DMS153 treated with DMSO at 0.1 percent for 48 hours (cell line): ENCODE data around the gene PRRG3.

ENCODE experiments used
- DNase-seq: peaks from one replicate; lab custom pipeline; 2025; ENCODE audit not compliant: unreplicated experiment; lab: John Stamatoyannopoulos, UW

The PRRG3 gene

DNA sequence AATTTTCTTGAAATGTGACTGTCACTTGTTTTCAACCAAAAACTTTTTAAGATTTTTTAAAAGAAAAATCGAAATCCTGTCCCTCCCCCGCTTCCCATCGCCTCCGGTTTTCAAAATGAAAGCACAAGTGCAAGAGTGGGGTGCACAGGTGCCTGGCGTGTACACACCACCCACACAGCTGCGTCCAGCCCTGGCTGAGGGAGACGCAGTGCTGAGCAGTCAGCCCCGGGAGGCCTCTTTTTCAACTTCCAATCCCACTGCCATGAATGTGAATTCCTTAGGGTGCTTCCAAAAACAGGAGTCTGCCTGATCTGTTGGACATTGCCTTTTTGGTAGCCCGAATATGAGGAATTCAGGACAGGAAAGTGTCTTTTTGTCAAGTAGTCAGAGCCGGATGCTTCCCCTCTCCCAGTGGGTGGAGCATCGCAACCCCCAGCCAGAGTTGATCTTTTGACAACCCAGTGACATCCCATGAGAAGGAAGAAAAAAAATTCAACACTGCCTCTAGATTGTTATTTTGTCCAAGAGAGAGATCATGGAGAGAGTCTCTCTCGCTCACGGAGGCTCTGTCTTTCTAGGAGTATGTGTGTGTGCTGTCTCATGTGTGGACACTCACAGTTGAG is 8.9 kb downstream of the PRRG3 start:
- no peak for DNase-seq

DNA sequence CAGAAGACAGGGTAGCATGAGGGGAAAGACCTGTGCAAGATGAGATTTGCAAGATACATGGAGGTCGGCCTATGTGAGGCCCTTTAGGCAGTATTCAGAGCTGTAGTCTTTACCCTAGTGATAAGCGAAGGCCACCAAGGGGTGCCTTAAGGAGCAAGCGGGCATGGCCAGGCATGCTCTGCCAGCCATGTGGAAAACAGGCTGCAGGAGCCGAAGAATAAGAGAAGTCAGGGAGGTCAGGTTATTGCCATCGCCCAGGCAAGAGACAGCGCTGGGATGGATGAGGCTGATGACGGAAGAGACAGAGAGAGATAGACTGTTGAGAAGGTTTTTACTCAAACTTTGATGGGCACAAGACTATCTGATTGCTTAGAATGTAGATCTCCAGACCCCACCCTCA is 13.6 kb downstream of the PRRG3 start:
- DNase-seq = no peak

DNA sequence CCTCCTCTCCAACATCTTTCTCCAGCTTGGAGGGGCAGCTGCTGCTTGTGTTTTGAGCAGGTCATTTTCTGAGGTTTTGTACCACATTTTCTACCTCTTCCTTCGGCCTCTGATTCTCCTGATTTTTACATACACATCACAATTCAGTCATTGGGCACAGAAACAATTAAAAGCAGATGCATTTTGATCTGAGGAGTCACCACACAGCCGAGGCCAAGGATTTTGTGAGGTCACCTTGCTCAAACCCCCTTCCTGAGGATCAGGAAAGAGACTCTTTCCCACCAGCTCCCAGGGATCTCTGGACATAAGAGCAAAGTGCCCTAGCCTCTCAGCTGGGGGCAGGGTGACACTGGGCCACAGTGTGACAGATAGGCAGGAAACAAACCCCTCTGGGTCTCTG is 15.2 kb downstream of the PRRG3 start:
- DNase-seq = no peak

DNA sequence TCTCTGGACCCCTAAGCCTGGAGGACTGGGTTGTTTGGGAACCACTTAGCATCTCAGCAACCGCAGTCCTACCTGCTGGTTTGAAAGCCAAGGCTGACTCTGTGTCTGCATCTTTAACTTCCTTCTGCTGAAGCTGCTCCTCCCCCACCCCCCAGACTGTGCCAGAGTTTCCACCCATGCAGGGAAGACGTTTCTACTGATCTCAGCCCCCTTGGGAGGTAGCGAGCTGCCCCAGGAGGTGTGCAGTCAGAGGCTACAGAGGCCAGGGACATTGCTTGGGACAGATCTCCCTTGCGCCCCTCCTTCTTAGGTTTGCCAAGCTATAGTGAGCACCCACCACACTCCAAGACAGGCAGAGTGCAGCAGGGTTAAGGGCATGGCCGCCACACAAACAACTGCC is 15.9 kb downstream of the PRRG3 start:
- no peak for DNase-seq

DNA sequence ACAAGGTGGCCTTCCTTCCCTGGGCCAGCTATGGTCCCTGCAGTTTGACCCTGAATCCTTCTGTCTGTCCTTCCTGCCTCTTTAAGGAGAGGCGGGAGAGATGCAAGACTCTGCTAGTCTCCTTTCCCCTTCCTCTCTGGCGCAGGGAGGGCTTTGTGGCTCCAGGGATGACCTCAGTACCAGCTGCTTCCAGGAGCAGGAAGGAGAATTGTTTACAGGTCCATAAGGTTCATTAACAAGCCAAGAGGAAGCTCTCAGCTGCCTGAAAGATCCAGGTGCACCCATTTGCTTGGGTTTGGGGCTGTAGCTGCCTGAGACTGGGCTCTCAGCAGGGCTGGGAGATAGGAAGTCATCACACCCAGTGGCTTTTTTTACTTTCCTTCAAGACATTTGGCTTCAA is 16.5 kb downstream of the PRRG3 start:
- peak; percentile 51 for DNase-seq

DNA sequence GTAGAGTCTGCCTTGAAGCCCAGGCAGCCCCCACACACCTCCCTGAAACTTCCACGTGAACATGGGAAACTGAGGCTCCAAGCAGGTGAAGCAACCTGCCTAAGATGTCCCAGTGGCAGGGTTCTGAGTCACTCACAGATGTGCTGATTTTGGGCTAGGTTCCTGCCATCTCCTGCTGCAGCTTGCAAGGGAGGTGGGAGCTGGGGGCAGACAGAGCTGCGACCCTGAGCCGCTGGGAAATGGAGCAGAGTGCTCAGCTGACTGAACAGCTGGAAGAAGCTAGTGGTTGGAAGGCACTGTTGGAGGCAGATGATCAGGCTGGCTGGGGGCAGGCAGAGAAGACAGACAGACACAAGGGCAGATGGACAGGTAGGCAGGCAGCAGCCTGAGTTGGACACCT is 17.0 kb downstream of the PRRG3 start:
- DNase-seq = no peak

DNA sequence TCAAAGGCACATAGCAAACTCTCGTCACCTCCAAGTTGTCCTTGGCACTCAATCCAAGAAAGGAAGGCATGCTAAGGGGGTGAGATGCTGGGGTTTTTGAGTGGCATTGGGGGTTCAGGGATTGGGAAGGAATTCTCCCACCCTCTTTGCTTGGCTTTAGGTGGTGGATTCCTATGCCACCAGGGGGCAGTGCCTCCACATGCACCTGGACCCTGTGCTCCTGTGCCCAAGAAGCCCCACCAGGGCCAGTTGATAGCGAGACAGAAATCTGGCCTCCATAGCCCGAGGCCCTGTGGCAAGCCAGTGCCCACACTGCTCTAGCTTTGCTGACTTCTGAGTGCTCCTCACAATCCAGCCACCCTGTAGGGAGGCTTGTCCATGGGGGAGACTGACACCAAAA is 18.6 kb downstream of the PRRG3 start:
- DNase-seq = peak; percentile 13

DNA sequence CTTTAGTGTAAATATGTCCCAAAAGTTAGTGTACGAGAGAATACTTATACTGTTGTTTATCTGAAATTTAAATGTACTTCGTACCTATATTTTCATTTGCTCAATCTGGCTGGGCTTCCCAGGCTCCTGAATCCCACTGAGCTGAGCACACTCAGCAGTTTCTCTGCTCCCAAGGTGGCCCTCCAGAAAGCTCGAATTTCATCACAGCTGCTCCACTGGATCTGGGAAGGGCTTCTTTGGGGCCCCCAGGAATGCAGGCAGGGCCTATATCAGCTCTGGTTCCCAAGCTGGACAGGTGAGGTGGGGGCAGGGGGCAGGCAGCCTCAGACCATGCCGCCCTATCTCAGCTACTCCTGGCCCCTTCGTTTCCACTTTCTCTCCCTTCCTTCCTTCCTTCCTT is 19.1 kb downstream of the PRRG3 start:
- DNase-seq = no peak

DNA sequence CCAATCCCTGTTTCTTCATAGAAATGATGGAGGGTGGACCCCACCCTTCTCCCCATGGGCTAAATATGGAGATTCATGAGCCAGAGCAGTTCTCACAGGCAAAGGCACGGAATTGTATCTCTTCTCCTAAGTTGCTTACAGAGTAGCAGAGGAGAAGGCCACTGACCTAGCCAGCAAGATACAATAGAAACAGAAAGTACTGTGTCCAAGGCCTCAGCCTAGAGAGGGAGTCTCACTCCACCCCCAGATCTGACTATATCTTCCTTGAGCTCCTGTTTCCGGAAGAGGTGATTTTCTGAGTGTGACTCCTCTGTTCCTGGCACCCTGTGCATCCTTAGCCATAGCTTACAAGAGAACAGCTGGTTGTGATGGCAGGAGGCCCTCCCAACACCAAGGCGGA is 20.5 kb downstream of the PRRG3 start, which contains the start of gene FATE1:
FATE1 (plus strand) TSS at position 284 of the 400 bp plus-strand sequence; CDS start at position 369, 85 bp downstream.
- DNase-seq = no peak

DNA sequence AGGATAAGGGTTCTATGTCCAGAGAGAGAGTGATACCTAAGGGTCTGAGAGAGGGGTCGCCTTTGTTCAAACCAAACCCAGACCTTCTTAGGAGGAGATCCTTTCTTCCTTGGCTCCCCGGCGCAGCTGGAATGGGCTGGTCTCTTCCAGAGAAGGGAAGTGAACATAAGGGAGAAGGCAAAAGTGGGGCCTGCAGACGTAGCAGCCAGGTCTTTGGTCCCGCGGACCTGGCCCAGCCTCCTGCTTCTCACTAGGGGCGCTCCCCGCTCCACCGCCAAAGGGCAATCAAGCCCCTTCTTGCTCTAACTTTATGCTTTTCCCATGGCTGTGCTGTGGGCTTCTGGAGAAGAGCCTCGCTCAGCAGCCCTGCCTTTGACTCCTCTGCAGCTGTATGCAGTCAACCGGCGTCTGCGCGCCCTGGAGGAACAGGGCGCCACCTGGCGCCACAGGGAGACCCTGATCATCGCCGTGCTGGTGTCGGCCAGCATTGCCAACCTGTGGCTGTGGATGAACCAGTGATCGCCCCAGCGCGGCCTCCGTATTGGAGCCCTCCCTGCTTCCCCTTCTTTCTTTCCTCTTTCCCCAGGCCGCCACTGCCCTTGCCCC is 27.1 kb downstream of the PRRG3 start:
- no peak for DNase-seq

DNA sequence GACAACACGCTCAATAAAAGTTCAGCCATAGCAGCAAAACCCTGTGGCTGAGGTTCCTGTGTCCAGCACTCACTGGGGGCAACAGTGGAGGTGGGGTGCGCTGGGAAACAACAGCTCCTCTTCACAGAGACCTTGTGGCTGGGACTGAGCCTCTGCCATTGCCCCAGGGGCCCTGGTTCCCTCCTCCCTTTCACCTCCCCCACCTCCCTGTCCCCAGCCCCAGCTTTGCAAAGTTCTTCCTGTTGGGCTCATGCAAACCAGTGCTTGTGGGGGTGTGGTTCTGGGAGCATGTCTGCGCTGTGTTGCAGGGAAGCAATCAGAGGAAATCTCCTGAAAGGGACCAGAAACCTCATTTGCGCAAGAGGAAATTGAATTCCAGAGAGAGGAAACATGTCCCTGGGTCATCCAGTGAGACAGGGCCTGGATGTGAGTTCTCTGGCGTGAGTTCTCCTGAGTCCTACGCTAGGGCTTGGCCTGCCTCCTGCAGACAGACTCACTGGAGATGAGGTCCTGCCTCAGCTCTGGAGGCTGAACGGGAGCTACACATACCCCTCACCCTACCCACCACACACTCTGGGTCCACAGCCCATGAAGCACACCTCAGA is 28.0 kb downstream of the PRRG3 start:
- DNase-seq = no peak

DNA sequence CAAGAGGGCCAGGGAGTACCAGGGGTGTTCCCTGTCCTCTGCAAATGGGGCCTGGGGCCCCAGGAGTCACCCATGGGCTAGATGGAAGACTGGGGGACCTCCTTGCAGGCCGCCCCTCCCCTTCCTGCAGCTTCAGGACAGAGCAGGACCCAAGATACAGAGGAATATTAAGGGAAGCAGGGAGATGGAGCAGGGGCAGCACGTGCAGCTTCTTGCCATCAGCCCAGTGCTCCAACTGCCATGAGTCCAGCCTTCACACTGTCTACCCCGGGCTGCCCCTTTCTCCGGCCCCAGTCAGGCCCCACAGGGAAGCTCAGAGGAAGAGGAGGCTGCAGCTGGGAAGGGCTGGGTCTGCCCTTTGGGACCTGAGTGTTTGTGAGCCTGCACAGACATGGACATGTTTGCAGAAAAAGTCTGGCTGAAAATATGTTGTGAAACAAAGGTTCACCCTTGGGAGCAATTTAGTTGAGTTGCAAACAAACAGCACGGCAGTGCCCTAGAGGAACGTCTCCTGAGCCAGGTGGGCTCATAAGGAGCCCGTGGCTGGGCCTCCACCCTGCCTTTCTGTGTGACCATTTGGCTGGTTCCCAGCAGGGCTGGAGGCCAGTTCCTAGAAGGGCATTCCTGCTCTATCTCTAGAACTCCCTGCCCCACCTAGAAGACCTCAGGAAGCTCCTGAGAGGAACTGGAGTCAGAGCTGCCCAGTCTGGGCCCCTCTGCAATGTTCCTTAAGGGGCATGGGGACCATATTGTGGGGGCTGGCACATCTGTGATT is 29.5 kb downstream of the PRRG3 start:
- DNase-seq = no peak

DNA sequence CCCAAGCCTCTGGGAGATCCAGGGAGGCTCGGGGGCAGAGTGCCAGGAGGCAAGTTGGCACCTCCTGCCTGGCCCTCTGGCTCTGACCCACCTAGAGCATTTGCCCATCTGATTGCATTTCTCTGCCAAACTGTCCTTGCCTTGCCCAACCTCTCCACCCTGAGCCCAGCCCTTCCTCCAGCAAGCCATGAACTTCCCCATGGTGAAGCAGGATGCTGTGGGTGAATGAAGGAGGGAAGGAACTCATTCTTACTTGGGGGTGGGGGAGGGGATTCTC is 30.0 kb downstream of the PRRG3 start:
- no peak for DNase-seq

DNA sequence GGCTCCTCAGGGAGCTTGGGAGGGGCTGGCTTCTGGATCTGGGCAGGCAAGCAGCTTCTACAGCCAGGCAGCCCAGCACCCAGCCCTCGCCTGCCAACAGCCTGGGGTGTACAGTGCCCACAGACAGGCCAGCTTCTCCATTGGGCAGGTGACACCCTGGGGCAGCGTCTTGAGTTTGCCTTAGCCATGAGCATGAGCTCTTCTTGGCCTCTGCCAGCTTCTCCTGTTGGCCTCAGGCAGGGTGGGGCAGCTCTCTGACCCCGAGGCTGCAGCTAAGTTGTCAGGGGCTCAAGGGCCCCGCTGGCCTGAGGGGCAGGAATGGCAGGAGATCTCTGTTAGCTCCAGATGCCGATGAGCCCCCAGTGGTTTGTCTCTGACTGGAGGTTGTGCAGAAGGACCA is 31.5 kb downstream of the PRRG3 start:
- no peak for DNase-seq

DNA sequence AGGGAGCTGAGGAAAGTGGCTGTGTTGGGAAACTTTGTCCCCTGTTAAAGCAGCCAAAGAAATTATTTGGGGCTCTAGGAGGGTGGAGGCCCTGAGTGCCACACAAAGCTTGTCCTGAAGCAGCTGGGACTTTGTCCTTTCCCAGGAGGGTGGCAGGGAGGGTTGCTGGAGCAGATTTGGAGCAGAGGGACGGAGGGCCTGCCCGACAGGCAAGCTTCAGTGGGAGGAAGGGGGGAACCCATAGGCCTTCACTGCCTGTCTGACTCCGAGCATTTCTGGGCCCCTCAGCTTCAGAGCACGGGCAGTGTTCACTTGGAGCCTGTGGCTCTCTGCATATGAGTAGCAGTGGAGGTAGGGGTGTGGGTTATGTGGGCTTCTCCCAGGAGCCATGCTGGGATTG is 32.1 kb downstream of the PRRG3 start:
- DNase-seq = no peak

DNA sequence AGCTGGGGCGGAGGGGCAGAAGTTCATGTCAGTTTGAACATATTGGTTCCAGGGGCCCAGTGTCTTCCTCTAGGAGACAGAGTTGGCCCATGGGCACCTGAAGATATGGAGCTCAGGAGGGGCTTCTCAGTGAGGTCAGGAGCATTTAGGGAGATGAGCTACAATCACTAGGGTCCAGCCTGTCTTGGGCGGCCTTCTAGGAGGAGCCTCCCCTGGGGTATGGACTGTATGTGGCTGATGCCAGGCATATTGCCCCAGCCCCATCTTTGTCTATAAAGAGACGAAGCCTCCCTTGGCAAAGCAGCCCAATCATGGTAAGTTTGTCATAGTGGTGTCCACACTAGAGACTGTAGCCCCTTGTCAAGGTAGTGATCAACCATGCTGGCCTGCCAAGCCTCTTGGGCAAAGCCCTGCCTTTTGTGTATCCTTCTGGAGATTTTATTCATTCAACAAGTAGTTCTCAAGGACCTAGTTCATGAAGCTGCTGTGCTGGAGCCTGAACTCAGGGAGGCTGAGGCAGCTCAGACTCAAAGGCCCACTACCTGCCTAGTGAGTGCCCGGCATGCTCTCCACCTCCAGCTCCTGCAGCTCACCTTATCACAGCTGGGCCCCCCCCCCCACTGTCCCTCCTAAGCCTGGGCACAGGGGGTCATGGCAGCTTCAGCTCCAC is 33.9 kb downstream of the PRRG3 start:
- DNase-seq = no peak

DNA sequence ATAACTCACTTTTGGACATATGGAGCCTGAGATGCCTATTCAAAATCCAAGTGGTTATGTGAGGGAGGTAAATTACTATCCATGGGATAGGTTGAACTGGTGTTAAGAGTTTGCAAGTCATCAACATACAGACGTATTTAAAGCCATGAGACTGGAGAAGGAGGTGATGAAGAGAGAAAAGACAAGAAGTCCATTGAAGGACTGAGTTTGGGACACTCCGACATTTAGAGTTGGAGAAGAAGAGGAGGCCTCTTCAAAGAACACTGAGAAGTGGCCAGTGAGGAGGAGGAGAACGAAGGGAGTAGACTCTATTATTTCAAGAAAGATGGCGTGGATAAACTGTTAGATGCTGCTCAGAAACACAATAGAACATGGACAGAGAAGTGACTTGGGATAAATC is 39.2 kb downstream of the PRRG3 start, which contains the start of gene CNGA2:
CNGA2 (plus strand) TSS at position 301 of the 400 bp plus-strand sequence. CDS start 3,738 bp downstream, outside the sequence.
- DNase-seq = no peak

DNA sequence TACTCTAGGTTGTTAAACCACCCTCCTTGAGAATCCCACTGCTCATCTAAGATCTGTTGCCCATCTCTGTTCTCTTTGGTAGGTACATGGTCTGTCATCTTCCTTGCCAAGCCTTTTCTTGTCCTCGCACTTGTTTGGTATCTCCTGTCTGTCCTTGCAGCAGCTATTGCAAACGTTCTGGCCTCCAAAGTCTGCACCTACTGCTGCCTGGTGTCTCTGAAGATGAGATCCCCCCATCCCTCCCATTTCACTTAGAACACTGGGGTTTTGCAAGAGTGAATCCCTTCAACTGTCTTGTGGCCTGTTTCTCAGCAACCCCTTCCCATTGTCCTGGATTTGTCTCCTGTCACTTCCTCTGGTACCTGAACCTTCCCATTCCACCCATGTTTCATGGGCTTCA is 40.0 kb downstream of the PRRG3 start:
- DNase-seq = no peak

DNA sequence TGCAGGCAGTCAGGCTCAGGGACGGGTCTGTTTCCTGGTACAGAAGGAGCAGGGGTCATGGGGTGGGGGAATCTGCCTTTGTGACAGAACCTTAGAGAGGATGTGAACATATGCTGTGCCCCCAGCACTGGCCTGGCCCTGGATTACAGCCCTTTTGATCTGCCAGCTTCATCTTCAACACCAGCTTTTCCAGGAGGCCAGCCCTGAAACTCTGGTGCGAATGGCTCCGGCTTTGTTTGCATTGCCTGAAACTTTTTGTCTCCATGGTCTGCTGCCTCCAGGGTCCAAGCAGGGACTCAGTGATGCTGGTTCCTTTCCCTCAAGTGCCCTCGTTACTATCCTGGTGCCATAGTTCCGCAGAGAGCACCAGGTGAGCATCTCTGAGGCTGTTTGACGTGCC is 41.4 kb downstream of the PRRG3 start:
- no peak for DNase-seq

DNA sequence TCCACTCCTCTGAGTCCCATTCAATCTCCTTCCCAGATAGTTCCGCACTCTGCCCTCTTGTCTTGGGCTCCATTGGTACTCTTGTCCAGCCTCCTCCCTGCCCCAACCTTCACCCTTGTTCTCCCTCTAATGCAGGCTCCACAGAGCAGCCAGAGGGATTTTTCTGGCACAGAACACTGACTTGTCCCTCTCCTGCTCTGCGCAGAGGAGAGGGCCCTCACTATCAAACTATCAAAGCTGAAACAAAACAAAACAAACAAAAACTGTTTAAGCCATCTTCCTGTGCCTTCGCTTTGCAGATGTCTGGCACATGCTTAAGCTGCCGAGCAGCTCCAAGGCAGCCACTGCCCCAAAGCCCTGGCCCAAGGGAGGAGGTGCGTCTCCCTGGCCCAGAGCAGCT is 42.2 kb downstream of the PRRG3 start:
- DNase-seq = no peak

DNA sequence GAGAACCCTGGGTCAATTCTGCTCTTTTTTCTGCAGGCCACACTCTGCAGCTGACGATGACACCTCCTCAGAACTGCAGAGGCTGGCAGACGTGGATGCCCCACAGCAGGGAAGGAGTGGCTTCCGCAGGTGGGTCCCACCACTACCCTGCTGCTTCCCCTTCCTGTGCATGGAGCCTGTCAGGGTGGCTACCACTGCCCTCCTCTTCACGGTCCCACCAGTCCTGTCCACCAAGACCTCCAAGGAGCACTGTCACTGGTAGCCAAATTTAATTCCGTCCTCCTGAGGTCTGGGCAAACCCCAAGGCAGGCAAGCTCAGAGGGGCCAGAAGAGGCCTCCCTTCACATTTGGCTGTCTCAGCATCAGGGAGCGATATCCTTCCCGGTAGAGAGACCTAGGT is 43.5 kb downstream of the PRRG3 start:
- DNase-seq = no peak

DNA sequence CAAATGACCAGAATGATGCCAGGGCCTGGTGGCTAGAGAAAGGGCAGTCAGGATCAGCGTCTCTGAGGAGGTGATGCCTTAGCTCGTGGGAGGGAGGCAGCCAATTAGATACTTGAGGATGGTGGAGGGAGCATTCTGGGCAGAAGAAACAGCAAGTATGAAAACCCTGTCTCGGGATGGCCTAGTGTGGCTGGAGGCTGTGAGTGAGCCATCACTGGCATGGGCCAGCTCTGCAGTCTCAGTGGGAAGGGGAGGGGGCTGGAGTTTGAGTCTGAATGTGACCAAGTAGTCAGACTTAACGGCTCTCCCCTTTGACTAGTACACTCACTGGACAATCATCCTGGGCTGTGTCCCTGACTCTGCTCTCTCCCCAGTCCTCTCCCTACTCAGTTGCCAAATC is 46.3 kb downstream of the PRRG3 start:
- DNase-seq = no peak
